GM23248 (cell line): Measurements from ENCODE around the gene DDB1.

Source experiments
- EZH2 ChIP-seq: fragments of 200-600 bp; sonication (generic); IDR thresholded peaks from 2 replicates; pipeline ENCODE4 v1.6.1; 2018; ENCODE audit warnings: antibody characterized with exemption, mild to moderate bottlenecking; ENCODE audit not compliant: insufficient read depth, poor library complexity, severe bottlenecking
- EZH2phosphoT487 ChIP-seq: fragments of 200-600 bp; sonication (generic); IDR thresholded peaks from 2 replicates; pipeline ENCODE4 v1.6.1; 2018; ENCODE audit warnings: antibody characterized with exemption, moderate library complexity, mild to moderate bottlenecking, low read depth; ENCODE audit not compliant: insufficient read depth

GRCh38 chr11:61309141-61309540 is 23.8 kb downstream of the DDB1 start:
- no peak for TF ChIP-seq EZH2
- no peak for TF ChIP-seq EZH2phosphoT487
